ENCODE data around the gene CSTF2T.

CSTF2T gene

DNA sequence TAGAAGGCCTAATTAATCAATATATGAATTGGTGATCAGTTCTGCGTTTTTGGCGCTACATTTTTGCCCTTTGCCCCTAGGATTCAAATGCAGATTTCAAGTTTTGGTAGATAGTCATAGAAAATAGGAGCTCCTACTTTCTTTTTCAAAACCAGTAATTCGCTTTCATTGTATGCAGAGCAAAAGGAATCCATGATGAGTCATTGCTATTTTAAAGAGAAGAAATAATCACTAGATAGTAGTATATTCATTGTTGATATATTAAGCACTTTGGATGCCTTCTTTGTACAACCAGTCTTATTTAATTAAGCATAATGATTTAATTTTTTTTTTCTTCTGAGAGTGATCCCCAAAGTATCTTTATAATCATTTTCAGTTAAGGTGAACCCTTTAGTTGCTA is 50.3 kb downstream of the CSTF2T start:
- no peaks in the 10 kb centered on the region for H3K36me3 Mint-ChIP-seq (ENCODE audit: low read depth)
- H3K9me3 Mint-ChIP-seq, result no peaks in the 10 kb centered on the region
- H3K27me3 Mint-ChIP-seq (ENCODE audit: low read depth), result peaks cover 4% of the 10 kb centered on the region
- no peaks in the 10 kb centered on the region for H3K4me1 Mint-ChIP-seq (ENCODE audit: low read depth)
- no peak overlapping the region for H3K27ac Mint-ChIP-seq
- H3K4me3 Mint-ChIP-seq, result no peak overlapping the region
